ENCODE data around the gene RXRG.

The RXRG gene

DNA sequence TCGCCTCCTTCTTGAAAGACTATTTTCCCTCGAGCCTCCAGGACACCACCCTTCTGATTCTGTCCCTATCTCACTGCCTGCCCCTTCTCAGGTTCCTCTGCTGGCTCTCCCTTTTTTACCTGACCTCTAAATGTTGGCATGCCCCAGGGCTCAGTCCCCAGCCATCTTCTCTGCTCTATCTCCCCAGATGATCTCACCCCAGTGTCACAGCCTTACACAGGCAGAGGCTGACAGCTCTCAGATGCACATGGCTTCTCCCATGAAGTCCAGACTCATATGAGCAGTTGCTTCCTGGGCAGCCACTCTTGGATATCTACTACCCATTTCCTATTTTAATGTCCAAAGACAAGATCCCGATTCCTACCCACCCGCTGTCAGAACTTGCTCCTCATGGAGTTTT lies 37.5 kb downstream of the RXRG start:
- DNase-seq: no peak

DNA sequence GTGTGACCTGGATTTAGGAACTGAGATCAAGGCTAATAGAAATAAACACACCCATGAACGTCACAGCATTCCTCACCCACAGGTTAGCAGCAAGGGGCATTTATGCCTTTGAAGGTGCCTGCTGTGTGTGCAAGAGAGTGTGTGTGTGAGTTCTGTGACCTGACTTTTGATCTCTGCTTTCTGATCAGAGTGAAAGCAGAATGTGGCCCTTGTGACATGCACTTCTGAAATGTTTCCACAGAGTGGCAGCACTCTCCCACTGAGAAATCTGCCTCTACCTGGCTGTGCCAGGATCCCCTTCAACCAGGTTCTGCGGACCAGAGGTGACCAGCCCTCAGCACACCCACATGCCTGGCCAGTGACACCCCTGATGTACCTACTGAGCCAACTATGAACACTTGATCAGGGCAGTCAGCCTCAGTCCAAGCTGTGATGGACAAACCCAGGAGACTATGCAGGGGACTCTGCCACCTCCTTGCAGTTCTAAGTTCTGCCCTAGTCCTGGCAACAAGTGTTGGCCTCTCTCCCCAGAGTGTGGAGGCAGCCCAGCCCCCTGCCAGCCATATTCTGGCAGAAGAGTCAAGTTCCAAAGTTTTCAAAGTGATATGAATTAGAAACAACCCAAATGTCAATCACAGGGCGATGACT lies 41.0 kb downstream of the RXRG start:
- peak; percentile 17 for DNase-seq

DNA sequence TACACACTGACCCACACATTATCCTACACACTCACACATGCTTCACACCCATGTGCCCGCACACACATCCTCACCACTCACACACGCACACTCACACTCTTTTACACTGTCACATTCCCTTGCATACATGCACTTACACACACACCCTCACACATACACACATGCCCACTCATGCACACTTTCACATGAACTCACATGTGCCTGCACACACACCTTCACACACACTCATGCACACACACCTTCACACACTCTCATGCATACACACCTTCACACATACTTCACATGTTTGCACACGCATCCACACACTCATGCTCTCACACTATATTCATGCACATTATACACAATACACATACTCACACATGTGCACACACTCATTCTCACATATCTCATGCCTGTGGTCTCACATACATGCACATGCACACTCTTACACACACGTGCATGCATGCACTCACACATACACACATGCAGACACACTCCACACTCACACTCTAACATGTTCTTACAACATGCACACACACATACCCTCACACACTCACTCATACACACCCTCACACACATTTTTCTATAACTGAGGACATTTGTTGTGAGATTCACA lies 42.3 kb downstream of the RXRG start:
- DNase-seq: no peak

DNA sequence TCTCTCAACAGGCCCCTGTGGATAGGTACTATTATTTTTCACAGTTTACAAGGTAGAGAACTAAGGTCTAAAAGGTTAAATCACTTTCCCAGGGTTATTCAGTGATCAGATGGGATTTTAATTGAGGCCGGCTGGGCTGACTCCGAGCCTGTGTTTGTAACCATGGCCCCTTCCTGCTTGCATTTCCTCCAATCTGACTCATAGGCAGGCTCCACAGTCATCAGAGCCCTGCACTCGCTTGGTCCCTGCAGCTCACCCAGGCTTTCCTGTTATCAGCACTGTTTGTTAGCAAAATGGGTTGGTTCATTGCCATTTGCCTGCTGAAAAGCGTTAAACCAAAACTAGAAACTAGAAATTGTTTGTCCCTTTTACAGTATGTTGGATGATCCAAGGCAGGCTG lies 47.0 kb downstream of the RXRG start:
- DNase-seq: no peak

DNA sequence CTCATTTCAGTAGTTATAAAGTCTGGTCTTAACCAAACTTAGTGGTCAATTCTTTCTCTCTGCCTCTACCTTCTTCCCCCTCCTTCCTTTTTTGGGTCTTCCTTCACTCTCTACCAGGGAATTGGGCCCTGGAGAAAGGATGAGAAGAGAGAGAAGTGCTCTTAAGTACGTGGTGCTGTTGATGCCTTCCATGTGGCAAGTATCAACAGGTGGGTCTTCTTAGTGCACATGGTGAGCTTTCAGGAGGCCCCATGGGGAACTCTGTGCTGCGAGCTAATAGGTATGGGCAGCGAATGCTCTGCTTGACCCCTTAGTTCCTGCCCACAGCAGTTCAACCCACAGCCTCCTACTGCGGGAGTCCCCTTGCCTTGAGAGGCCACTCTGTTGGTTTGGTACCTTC lies 49.0 kb downstream of the RXRG start:
- no peak for DNase-seq

DNA sequence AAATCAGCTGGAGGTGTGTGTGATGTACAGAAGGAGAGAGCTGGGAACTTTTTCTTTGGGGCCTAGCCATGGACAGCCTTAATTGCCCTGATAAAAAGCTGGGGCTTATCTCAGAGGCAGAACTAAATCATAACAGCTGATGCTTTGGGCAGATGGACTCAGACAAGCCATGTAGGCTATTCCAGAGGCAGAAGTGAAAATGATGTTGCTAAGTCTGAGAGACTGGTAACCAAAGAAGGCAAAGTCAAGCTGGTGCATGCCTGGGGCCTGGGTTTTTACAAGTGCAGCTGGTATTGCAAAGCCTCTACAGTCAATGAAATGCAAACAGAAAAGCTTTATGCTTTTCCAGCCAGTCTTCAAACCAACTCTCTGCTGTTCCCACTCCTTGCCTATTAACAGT lies 49.4 kb downstream of the RXRG start:
- DNase-seq: no peak

DNA sequence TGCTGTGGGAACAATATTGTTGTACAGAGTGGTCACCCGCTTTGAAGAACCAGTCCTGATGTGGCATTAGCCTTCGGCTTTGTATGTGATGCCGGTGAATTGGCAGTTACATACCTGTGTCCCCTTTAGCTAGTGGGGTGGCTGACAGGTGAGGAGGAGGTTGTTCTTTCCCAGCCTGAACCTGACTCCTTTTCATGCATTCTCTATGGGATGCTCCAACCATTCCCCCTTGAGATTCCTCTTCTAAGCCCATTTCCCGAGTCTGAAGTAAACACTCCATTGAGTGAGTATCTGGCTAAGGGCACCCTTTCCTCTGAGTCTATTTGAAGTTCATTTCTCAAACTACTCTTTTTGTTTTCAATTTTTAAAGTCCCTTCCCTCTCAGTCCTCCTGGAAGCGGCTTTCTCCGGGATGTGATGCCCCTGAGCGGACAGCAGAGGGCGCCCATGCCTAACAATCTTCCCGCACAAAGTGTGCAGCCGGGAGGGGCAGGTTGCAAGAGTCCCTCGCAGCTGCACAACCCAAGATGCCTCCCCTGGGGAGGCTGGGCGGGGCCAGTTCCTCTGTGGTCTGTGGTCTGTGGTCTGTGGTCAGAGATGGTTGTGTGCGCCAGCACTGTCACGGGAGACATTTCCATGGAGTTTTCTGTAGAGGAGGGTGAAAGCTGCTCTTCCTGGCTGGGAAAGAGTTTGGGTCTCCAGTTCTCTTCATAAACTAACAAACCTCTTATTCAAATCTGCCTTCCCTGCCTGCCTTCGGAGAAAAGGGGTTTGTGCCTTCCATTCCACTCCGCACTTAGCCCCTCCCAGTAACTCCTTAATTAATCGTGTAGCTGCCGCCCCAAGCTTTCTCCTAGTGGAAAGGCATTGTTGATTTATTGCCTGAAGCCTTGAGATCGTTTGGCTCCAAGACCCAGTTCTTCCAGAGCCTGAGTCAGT lies 52.0 kb downstream of the RXRG start:
- DNase-seq: peak; percentile 81

DNA sequence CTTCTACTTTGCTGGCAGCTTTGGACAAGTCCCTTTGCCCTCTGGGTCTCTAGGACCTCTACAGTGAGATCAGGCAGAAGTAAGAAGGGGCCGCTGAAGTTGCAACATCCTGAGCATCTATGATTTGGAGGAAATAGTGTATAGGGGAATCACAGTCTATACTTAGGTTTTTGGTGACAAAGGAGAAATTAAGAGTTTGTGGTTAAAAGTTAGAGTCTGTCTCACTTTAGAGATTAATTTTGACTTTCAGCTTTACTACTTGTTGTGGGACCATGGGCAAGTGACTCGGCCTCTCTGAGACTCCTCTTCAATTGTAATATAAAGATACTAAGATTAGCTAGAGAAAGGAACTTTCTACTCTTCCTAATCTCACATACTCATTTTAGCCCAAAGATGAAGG lies 55.3 kb downstream of the RXRG start:
- DNase-seq: no peak

DNA sequence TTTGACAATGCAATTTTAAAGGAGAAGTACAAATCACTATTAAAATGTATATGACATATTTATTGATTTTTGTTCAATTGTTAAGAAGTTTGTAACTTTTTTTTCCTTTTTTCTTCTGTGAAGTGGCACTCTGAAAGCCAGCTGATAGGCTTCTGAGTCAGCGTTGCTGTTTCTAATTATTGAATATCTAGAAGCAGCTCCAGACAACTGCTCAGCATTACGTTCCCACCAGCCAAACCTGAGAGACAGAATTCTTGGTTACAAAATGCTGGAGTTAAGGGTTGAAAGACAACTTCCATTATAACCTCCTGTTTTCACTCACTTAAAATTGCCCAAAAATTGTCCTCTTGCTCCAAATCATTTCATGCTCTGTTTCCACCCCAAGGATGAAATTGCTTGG lies 57.0 kb downstream of the RXRG start:
- DNase-seq: no peak

DNA sequence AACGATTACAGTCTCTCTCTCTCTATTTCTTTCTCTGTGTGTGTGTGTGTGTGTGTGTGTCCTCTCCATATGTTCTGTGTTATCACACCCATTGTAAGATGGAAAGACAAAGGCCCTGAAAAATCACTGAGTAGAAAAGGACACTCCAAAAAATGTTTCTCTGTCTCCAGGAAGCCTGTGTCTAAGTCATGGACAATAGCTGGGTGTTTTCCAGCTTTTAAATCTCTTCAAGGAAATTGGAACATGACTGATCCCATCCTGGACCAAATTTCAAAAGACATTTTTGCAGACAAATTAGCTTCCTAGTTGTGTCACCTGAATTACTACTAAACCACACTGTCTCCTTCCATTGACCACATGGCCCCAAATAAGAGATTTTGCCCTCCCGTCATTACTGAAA lies 57.4 kb downstream of the RXRG start:
- DNase-seq: no peak

DNA sequence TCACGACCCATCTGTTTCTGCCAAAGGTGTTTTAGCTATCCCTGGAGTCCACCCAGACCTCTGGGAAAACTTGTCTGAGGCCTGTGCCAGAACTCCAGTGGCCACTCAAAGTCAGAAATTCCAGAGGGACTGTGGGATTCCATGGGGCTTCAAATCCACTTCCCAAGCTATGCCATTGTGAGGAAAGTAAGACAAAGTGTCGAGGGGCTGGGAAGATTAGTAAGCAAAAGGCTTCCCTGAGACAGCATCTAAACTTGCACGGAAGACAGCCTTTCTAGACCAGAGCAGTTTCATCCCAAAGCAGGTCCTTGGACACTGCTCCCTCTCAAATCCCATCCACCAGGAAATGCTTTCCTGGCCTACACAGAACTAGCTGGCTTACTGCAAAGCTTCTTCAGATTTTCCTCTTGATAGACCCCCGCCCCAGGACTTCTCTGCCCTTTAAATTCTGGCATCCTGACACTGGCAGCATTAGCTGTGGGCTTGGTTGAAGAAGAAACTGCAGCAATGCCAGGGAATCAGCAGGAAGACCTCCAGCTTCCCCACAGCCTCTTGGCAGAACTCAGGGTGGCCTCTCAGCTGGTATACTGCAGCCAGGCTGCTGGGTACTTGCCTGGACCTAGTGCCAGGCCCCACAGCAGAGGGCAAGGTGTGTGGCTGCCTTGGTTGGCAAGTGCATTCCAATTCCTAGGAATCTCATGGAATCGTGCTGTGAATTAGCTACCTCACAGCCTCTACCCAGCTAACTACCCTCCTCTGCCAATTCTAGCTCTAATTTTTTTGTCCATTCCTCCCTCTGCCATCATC lies 61.1 kb downstream of the RXRG start:
- no peak for DNase-seq

DNA sequence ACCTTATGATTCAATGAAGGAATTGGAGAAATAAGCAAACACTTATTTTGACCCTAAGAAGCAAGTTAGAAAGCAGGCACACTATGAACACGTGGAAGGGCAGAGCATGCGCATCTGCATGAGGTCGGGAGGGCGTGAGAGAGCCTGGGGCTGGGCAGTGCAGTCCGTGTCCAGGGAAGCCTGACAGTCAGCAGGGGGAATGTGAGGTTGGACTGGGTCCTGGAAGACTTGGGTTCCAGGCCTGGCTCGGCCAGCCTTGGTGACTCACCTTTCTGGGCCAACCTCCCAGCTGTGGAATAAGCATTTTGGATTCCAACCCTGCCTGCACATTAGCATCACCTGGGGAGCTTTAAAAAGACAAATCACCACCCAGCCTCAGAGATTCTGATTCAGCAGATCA lies 61.9 kb downstream of the RXRG start:
- DNase-seq: no peak

DNA sequence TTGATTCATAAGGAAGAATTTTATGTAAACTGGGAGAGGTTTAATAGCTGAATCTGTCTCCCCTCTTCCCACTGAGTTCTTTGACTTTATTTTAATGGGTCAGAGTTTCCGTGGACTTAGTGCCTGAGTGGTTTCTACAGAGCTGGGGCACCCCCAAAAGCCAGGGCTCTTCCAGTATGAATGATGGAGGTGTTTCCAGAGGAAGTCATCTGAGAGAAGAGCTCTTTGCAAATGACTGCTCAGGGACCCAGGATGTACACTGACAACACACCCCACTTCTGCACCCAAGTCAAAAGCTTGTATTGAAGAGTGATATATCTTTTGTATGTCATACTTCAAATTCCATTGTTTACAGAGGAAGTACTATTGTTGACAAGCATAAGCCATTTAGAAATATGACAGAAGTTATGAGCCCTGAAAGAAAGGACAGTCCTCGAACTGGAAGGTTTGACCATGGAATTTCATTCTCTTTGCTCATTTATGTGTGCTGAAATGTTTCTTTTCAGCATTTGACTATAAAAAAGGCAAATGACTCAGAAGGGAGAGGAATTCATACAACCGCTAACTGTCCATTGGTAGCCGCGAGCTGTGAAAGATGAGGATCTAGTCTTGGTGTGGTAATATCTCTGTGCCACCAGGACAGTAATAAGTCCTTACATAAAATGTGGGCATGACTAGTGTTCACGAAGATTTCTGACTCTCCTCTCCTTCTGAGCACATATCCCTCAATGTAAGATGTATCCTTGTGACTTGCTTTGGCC lies 63.0 kb downstream of the RXRG start:
- DNase-seq: no peak

DNA sequence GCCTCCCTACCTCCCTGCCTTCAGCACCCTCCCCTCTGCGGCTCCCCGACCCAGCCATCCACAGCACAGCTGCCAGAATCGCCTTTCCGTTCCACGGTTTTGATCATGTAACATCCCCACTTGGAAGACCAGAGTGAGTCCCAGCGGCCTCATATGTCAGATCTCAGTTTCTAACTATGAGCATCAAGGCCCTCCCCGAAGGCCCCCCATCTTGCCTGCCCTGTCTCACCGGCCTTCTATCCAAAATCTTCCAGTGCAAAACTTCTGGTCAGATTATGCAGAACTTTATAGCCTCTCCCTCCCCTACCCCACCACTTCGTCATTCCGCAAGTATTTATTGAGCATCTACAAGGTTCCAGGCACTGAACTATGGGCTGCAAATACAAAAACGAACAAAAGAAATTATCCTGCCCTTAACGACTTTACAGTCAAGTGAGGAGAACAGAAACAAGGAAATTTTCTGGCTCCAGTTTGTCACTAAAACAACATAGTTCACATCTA lies 68.1 kb downstream of the RXRG start:
- DNase-seq: no peak

DNA sequence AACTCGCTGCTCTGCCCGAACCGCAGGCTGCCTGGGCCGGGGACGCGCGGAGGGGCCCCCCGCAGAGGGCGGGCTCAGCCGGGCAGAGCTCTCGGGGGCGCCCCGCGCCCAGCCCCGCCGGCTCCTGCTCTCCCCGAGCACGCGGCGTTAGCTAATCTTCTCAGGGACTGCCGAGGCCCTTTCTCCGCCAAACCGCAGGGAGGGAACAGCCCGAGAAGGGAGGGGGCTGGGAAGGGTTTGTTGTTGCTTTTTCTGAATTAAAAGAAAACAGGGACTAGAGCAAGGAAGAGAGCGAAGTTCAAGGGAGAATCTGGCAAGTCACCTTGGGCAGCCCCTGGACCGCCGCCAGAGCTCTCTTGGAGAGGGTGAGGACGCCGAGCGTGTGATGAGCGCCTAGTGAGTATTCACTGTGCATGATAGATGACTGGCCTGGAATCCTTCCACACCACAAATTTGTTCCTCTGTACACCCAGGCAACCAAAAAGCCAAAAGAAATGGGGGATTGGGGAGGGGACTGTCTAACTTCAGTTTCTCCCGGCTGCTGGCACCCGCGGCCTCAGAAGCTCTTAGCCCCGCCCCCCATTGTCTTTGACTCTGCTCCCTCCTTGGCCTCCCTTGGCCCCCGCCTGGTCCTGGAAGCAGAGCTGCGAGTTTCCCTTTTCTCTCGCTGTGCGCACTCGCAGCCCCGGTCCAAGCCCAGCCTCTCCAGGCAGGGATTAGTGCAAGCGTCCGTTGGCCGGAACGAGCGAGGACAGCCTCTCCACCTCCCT lies 68.7 kb downstream of the RXRG start:
- peak; percentile 21 for DNase-seq

DNA sequence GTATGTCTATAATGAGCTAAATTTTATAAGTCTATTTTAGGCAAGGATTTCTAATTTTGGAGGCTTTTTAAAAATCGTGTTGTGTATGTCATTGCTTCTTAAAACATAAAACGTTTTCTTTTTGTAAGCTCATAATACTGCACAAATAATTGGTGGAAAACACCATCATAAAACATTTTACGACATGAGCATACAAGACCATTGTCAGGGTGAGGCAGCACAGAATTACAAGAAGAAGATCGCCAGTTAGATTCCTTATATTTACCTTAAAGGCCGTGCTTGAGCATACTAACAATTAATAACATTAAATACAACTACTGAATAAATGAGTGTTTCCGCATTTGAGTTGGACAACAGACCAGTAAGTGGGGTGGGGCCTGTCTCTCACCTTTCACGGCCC lies 69.3 kb downstream of the RXRG start:
- DNase-seq: no peak

DNA sequence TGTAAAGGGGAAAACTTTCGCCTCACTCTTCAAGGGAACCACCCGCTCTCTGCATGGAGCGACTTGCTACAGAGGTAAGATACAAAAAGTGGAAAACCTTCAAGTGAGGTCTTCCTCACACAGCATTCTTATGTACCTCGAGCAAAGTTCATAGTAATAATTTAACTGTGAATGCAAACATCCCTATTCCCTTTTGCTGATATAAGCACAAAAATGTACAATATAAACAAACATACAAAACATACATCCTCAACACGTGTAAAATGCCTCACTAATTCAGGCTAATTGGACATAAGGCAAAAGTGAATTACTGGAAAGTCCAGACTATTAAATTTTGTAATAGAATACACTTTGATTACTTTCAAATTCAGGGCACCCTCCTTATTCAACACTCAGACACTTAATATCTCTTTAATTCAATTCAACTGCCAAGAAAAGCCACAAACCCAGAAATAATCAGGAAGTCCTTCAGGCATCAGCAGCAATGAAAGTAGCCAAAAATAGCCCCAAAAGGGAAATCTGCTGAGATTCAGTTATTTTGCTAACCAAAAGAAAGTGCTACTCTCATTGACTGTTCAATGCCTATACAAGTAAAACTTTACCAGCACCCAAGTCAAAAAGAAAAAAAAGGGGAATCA lies 73.2 kb downstream of the RXRG start:
- no peak for DNase-seq

DNA sequence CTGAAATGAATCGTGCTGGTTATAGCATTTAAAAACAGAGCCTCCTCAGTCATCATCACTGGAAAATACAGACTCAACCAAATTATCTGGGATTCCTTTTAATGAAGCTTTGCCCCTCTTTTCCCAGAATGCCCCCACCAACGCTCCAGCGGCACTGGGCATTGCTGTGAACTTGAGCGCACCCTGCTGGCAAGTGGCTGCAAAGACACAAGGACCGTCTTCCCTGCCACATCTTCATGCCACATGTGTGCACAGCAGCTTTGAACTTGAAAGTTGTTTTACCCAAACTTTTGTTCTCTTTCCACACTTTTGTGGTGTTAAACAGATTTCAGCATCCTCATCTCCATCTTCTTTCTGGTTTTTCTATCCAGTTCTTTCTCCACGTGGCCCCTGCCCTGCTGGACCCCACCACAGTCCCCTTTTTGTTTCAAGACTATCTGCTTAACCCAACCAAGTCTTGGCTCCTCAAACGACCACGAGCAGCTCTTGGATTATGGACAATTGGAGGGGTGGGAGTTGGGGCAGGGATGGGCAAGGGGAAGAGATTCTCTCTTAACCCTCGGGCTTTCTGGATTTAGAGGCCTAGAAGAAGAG lies 75.6 kb downstream of the RXRG start:
- DNase-seq: peak; percentile 11

DNA sequence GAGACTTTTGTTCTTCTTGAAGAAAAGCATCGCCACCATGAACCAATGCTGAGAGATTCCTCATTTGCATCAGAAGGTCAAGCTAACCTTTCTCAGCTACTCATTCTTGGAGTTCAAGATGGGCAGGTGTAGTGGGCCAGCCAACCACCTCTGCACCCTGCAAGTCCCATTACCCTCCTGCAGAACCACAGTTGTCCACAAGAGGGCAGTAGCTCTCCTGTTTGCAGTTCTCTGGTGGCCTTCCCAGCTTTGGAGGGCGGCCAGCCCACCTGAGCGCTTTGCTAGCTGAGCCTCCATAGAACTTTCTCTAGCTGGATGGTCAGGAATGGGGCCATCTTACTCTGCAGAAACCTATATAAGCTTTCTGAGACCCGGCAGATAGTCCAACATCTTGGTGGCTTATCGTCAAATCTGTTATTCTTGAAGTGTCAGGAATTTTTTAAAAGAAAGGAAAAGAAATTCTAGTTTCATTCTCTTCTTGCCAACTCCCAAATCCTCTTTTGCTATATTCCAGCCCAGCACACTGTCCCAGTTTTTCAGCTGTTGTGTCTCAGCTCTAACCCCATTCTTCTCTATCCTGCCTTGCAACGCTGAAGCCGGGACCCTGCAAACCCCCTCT lies 77.4 kb downstream of the RXRG start:
- DNase-seq: peak; percentile 60

DNA sequence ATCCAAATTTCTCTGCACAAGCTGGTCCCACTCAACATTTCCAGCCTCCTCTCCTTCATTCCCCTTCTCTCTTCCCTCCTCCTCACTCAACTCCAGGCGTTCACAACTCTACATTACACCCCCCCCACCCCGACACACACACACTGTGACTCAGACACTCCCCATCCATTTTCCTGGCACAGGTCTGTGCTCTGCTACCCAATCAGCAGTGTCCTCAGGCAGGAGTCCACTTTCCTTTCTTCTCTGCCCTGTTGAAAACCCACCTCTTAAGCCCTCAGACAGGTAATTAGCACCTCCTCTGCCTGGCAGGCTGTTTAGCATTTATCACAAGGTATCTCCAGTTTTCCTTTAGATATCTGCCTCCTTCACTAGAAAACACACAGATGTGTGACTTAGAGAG lies 79.6 kb downstream of the RXRG start:
- peak; percentile 41 for DNase-seq
